GM13977 (cell line): ENCODE results near the gene ANKRD28.
A peak's percentile ranks its signal among the peaks of the same experiment; 100 is the strongest.

Source experiments
- DNase-seq: peaks from one replicate; pipeline ENCODE4 v3.0.0; 2012; ENCODE audit warnings: low spot score
- CTCF ChIP-seq: IDR thresholded peaks from 2 replicates; pipeline ENCODE4 v1.5.1; 2012; ENCODE audit warnings: mild to moderate bottlenecking, control low read depth; ENCODE audit not compliant: insufficient read depth; ENCODE audit errors: extremely low read depth, missing control alignments
- in situ Hi-C: fragments of 300-500 bp; cut with MboI; formaldehyde crosslinking; loops from one replicate; pipeline ENCODE4 v1.12.0; 2022; ENCODE audit warnings: low sequenced_read_pairs, low pct_unique_long_range_greater_than_20kb, mixed read lengths, inconsistent platforms; ENCODE audit not compliant: unreplicated experiment

ANKRD28 gene

GRCh38 chr3:15768421-15769255, 29.1 kb downstream of the ANKRD28 start:
- peak; percentile 13 for DNase-seq
- in situ Hi-C loops = no loop called here
- no peak for TF ChIP-seq CTCF

- in situ Hi-C loops = no loop called here
- DNase-seq = no peak
- TF ChIP-seq CTCF = no peak
Measured at GRCh38 chr3:15766406-15766805, 31.4 kb downstream of the ANKRD28 start.

GRCh38 chr3:15758295-15758694, 39.5 kb downstream of the ANKRD28 start:
- in situ Hi-C loops = no loop called here
- no peak for TF ChIP-seq CTCF
- no peak for DNase-seq

GRCh38 chr3:15757824-15758223, 40.0 kb downstream of the ANKRD28 start:
- TF ChIP-seq CTCF = no peak
- DNase-seq = no peak
- in situ Hi-C loops = no loop called here

GRCh38 chr3:15756505-15756904, 41.3 kb downstream of the ANKRD28 start:
- in situ Hi-C loops = no loop called here
- no peak for DNase-seq
- TF ChIP-seq CTCF = no peak

GRCh38 chr3:15755780-15756179, 42.0 kb downstream of the ANKRD28 start:
- no peak for DNase-seq
- no peak for TF ChIP-seq CTCF
- in situ Hi-C loops = no loop called here
